HL-60 (cell line): ENCODE data around the gene DNAJA1.

Experiments used
- DNase-seq, 2 experiments: peaks; one replicate each; pipeline ENCODE4 v3.0.0-alpha.2; 2010 to 2020; ENCODE audit warnings: low read depth in 1 of 2, low spot score in 1 of 2
- H3K27ac ChIP-seq: fragments of 250-450 bp; sonication (Bioruptor Pico); replicated peaks from 2 replicates; pipeline ENCODE4 v1.5.1; 2020; ENCODE audit warnings: mild to moderate bottlenecking, moderate library complexity
- H3K27me3 ChIP-seq: fragments of 250-450 bp; sonication (Bioruptor Pico); 2 replicates; pipeline ENCODE4 v1.5.1; 2021; ENCODE audit warnings: mild to moderate bottlenecking, moderate library complexity; ENCODE audit not compliant: insufficient read depth, poor library complexity, severe bottlenecking
- H3K4me3 ChIP-seq: replicated peaks from 2 replicates; pipeline ENCODE4 v1.5.1; 2011; ENCODE audit warnings: mild to moderate bottlenecking, control low read depth, low read length; ENCODE audit not compliant: insufficient read depth
- GABPA ChIP-seq: IDR thresholded peaks from 2 replicates; pipeline ENCODE4 v1.6.1; 2012; ENCODE audit warnings: low read depth
- POLR2AphosphoS5 ChIP-seq: IDR thresholded peaks from 2 replicates; pipeline ENCODE4 v1.6.1; 2012; ENCODE audit warnings: low read depth
- SPI1 ChIP-seq: IDR thresholded peaks from 2 replicates; pipeline ENCODE4 v1.6.1; 2012; ENCODE audit warnings: low read depth, mild to moderate bottlenecking, borderline replicate concordance
- TF ChIP-seq, protein P1 (sequence below): IDR thresholded peaks from one replicate; pipeline ENCODE4 v1.5.1; 2011; ENCODE audit warnings: low read length, control low read depth, inconsistent platforms; ENCODE audit not compliant: insufficient read depth
- TF ChIP-seq, protein P2 (sequence below): IDR thresholded peaks from 2 replicates; pipeline ENCODE4 v1.6.1; 2012; ENCODE audit warnings: low read depth; ENCODE audit not compliant: insufficient replicate concordance

Gene DNAJA1

DNA sequence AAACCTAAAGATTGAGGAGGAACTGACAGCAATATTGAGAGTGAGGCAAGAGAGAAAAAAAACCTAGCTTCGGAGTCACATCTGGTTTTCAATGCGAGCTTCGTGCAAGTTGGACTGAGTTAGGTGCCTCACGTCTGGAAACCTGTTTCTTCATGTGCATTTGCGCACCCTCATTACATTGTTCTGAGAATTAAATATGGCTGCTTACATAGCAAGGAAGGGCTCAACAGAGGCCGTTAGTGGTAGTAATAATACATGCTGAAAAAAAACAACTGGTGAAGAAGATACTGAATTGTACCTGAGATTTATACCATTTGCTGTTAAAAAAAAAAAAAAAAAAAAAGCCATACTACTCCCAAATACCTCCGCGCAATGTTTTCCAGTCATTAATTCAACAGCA is 18.6 kb downstream of the DNAJA1 start:
- Histone ChIP-seq H3K27ac (no peak overlapping the region), H3K4me3 (peak overlapping the region; percentile 48), H3K27me3 (no peaks in the 10 kb centered on the region)
- TF ChIP-seq GABPA, result no peak
- no peak for TF ChIP-seq SPI1
- TF ChIP-seq, protein P1, sequence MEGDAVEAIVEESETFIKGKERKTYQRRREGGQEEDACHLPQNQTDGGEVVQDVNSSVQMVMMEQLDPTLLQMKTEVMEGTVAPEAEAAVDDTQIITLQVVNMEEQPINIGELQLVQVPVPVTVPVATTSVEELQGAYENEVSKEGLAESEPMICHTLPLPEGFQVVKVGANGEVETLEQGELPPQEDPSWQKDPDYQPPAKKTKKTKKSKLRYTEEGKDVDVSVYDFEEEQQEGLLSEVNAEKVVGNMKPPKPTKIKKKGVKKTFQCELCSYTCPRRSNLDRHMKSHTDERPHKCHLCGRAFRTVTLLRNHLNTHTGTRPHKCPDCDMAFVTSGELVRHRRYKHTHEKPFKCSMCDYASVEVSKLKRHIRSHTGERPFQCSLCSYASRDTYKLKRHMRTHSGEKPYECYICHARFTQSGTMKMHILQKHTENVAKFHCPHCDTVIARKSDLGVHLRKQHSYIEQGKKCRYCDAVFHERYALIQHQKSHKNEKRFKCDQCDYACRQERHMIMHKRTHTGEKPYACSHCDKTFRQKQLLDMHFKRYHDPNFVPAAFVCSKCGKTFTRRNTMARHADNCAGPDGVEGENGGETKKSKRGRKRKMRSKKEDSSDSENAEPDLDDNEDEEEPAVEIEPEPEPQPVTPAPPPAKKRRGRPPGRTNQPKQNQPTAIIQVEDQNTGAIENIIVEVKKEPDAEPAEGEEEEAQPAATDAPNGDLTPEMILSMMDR, result no peak
- no peak for TF ChIP-seq POLR2AphosphoS5
- TF ChIP-seq, protein P2, sequence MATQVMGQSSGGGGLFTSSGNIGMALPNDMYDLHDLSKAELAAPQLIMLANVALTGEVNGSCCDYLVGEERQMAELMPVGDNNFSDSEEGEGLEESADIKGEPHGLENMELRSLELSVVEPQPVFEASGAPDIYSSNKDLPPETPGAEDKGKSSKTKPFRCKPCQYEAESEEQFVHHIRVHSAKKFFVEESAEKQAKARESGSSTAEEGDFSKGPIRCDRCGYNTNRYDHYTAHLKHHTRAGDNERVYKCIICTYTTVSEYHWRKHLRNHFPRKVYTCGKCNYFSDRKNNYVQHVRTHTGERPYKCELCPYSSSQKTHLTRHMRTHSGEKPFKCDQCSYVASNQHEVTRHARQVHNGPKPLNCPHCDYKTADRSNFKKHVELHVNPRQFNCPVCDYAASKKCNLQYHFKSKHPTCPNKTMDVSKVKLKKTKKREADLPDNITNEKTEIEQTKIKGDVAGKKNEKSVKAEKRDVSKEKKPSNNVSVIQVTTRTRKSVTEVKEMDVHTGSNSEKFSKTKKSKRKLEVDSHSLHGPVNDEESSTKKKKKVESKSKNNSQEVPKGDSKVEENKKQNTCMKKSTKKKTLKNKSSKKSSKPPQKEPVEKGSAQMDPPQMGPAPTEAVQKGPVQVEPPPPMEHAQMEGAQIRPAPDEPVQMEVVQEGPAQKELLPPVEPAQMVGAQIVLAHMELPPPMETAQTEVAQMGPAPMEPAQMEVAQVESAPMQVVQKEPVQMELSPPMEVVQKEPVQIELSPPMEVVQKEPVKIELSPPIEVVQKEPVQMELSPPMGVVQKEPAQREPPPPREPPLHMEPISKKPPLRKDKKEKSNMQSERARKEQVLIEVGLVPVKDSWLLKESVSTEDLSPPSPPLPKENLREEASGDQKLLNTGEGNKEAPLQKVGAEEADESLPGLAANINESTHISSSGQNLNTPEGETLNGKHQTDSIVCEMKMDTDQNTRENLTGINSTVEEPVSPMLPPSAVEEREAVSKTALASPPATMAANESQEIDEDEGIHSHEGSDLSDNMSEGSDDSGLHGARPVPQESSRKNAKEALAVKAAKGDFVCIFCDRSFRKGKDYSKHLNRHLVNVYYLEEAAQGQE, result no peak
- DNase-seq, result no peak

- peak; percentile 86 to 89 for DNase-seq
- H3K4me3 ChIP-seq, result peak overlapping the region; percentile 48
- no peaks in the 10 kb centered on the region for H3K27me3 ChIP-seq
- H3K27ac ChIP-seq, result peak overlapping the region; percentile 26; the same call in 1 of the 2 replicates
- peak; percentile 88 for TF ChIP-seq SPI1
- TF ChIP-seq POLR2AphosphoS5, result peak; percentile 56; the same call in 1 of the 2 replicates
- TF ChIP-seq GABPA, result peak; percentile 58
- TF ChIP-seq, protein P1, result no peak
- TF ChIP-seq, protein P2, result no peak
Measured at GRCh38 chr9:33044162-33044673, 19.1 kb downstream of the DNAJA1 start.

DNA sequence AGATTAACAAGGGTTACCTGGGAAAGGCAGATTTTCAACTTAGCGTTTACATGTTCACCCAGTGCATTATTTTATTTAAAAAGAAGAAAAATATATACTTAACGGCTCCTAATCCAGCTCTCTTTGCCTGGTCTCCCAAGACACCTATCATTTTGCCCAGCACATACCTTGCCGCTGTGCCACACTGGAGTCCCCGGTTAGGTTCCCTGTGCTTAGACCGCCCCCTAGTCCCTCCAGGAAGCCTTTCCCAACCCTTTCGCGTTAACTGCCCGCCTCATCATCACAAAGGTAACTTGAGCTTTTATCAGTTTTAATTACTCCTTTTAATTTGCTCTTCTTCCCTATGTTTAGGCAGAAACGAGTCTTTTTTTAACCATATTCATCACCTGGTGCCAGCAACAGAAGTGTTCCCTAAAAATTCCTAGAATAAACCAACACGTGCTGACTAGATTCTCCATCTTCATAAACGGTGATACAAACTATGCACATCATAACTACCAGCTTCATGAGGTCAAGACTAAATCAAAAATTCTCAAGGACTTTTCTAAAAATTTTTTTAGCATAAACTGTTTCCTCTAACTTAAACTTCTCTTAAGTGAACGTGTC is 19.7 kb downstream of the DNAJA1 start:
- H3K4me3 ChIP-seq, result no peak overlapping the region
- DNase-seq, result no peak

More for the DNA sequence above, 19.7 kb downstream of the DNAJA1 start:
- Histone ChIP-seq H3K27ac (no peak overlapping the region; the same call in 1 of the 2 replicates), H3K27me3 (no peaks in the 10 kb centered on the region)
- no peak for TF ChIP-seq SPI1
- TF ChIP-seq, protein P2, result no peak
- no peak for TF ChIP-seq POLR2AphosphoS5
- TF ChIP-seq GABPA, result no peak
